ENCODE data around the gene AGPAT4. TPM values are rescaled to one million over a fixed set of nuclear protein-coding genes. Genes with fewer than 3 reads are reported as not detected.

The AGPAT4 gene
- total RNA-seq, 1 experiment from 2014 or later: 10.1 TPM

- intact Hi-C loops (cut with micrococcal nuclease; ENCODE audit: unreplicated experiment): no loop called here
These were observed 35.4 kb downstream of the AGPAT4 start for GRCh38 chr6:161238500-161238899.

DNA sequence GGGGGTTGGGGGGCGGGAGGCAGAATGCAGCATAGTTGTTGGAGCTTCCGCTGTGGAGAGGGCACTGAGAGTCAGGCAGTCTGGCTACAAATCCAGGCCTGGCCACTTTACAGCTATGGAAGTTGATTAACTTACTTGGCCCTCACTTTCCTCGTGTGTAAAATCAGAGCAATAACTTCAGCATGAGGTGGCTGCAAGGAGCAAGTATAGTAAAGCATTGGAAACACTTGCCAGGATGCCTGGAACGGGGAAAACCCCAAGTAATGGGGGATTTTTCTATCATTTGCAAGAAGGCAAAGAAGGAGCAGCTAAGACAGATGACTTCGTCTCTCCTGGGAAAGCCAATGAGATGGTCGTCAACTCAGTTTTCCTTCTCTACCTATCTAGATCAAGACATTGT is 35.8 kb downstream of the AGPAT4 start:
- POLR2A ChIA-PET (ENCODE audit: low non-redundant PET): no interaction called here
- CTCF ChIA-PET: no interaction called here
- H3K4me1 ChIP-seq (ENCODE audit: insufficient read depth, low read length, poor library complexity, severe bottlenecking): peaks cover 24% of the 10 kb centered on the region
- no peaks in the 10 kb centered on the region for H3K36me3 ChIP-seq (ENCODE audit: insufficient read depth, low read length, poor library complexity, severe bottlenecking)
- H3K4me3 ChIP-seq (ENCODE audit: low read depth, low read length, poor library complexity, severe bottlenecking): no peak overlapping the region
- H3K9me3 ChIP-seq (ENCODE audit: low read depth, low read length, poor library complexity, severe bottlenecking): no peaks in the 10 kb centered on the region
- no peak for DNase-seq (ENCODE audit: low spot score)
- intact Hi-C loops (cut with micrococcal nuclease; ENCODE audit: unreplicated experiment): no loop called here
- TF ChIP-seq EZH2 (IDR thresholded peaks at IDR 0.05; ENCODE audit: borderline replicate concordance, low read depth, low read length, poor library complexity, severe bottlenecking): no peak
- TF ChIP-seq, protein P1, sequence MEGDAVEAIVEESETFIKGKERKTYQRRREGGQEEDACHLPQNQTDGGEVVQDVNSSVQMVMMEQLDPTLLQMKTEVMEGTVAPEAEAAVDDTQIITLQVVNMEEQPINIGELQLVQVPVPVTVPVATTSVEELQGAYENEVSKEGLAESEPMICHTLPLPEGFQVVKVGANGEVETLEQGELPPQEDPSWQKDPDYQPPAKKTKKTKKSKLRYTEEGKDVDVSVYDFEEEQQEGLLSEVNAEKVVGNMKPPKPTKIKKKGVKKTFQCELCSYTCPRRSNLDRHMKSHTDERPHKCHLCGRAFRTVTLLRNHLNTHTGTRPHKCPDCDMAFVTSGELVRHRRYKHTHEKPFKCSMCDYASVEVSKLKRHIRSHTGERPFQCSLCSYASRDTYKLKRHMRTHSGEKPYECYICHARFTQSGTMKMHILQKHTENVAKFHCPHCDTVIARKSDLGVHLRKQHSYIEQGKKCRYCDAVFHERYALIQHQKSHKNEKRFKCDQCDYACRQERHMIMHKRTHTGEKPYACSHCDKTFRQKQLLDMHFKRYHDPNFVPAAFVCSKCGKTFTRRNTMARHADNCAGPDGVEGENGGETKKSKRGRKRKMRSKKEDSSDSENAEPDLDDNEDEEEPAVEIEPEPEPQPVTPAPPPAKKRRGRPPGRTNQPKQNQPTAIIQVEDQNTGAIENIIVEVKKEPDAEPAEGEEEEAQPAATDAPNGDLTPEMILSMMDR (conservative IDR thresholded peaks at IDR 0.05; ENCODE audit: low read depth, low read length): no peak
- BruUV-seq (replicated peaks): no TSS peak
- H3K27me3 ChIP-seq (replicated peaks; ENCODE audit: insufficient read depth, low read depth, low read length, poor library complexity): no peaks in the 10 kb centered on the region
- no peak overlapping the region for H3K27ac ChIP-seq (ENCODE audit: low read depth, low read length, poor library complexity, severe bottlenecking)

More at GRCh38 chr6:161238500-161238899, 35.4 kb downstream of the AGPAT4 start:
- peaks cover 27% of the 10 kb centered on the region for H3K4me1 ChIP-seq (ENCODE audit: insufficient read depth, low read length, poor library complexity, severe bottlenecking)
- H3K27me3 ChIP-seq (replicated peaks; ENCODE audit: insufficient read depth, low read depth, low read length, poor library complexity): no peaks in the 10 kb centered on the region
- DNase-seq (ENCODE audit: low spot score): no peak
- H3K4me3 ChIP-seq (ENCODE audit: low read depth, low read length, poor library complexity, severe bottlenecking): no peak overlapping the region
- ChIA-PET POLR2A (ENCODE audit: low non-redundant PET) (no interaction called here), CTCF (no interaction called here)
- TF ChIP-seq EZH2 (IDR thresholded peaks at IDR 0.05; ENCODE audit: borderline replicate concordance, low read depth, low read length, poor library complexity, severe bottlenecking): no peak
- TF ChIP-seq, protein P1 (conservative IDR thresholded peaks at IDR 0.05; ENCODE audit: low read depth, low read length): no peak
- no TSS peak for BruUV-seq (replicated peaks)
- no peak overlapping the region for H3K27ac ChIP-seq (ENCODE audit: low read depth, low read length, poor library complexity, severe bottlenecking)
- H3K36me3 ChIP-seq (ENCODE audit: insufficient read depth, low read length, poor library complexity, severe bottlenecking): no peaks in the 10 kb centered on the region
- H3K9me3 ChIP-seq (ENCODE audit: low read depth, low read length, poor library complexity, severe bottlenecking): no peaks in the 10 kb centered on the region

GRCh38 chr6:161237176-161237575 is 36.7 kb downstream of the AGPAT4 start:
- CTCF ChIA-PET: no interaction called here
- no peaks in the 10 kb centered on the region for H3K36me3 ChIP-seq (ENCODE audit: insufficient read depth, low read length, poor library complexity, severe bottlenecking)
- TF ChIP-seq EZH2 (IDR thresholded peaks at IDR 0.05; ENCODE audit: borderline replicate concordance, low read depth, low read length, poor library complexity, severe bottlenecking): no peak
- TF ChIP-seq, protein P1 (conservative IDR thresholded peaks at IDR 0.05; ENCODE audit: low read depth, low read length): no peak
- DNase-seq (ENCODE audit: low spot score): no peak
- BruUV-seq (replicated peaks): no TSS peak
- no peak overlapping the region for H3K4me3 ChIP-seq (ENCODE audit: low read depth, low read length, poor library complexity, severe bottlenecking)
- H3K27ac ChIP-seq (ENCODE audit: low read depth, low read length, poor library complexity, severe bottlenecking): no peak overlapping the region
- POLR2A ChIA-PET (ENCODE audit: low non-redundant PET): no interaction called here
- H3K9me3 ChIP-seq (ENCODE audit: low read depth, low read length, poor library complexity, severe bottlenecking): no peaks in the 10 kb centered on the region
- intact Hi-C loops (cut with micrococcal nuclease; ENCODE audit: unreplicated experiment): no loop called here
- no peaks in the 10 kb centered on the region for H3K27me3 ChIP-seq (replicated peaks; ENCODE audit: insufficient read depth, low read depth, low read length, poor library complexity)
- H3K4me1 ChIP-seq (ENCODE audit: insufficient read depth, low read length, poor library complexity, severe bottlenecking): peaks cover 24% of the 10 kb centered on the region

Measured in A673 (cell line).